ENCODE results near the gene C17orf114.

Gene C17orf114

GRCh38 chr17:4766201-4766600 is 35.9 kb downstream of the C17orf114 start:
- TF ChIP-seq, protein P1, sequence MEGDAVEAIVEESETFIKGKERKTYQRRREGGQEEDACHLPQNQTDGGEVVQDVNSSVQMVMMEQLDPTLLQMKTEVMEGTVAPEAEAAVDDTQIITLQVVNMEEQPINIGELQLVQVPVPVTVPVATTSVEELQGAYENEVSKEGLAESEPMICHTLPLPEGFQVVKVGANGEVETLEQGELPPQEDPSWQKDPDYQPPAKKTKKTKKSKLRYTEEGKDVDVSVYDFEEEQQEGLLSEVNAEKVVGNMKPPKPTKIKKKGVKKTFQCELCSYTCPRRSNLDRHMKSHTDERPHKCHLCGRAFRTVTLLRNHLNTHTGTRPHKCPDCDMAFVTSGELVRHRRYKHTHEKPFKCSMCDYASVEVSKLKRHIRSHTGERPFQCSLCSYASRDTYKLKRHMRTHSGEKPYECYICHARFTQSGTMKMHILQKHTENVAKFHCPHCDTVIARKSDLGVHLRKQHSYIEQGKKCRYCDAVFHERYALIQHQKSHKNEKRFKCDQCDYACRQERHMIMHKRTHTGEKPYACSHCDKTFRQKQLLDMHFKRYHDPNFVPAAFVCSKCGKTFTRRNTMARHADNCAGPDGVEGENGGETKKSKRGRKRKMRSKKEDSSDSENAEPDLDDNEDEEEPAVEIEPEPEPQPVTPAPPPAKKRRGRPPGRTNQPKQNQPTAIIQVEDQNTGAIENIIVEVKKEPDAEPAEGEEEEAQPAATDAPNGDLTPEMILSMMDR (IDR thresholded peaks at IDR 0.05; ENCODE audit: low read length, missing control alignments) = no peak
- no peak overlapping the region for H3K4me3 ChIP-seq (replicated peaks; ENCODE audit: low read depth, low read length)
- DNase-seq (ENCODE audit: low read depth) = no peak

DNA sequence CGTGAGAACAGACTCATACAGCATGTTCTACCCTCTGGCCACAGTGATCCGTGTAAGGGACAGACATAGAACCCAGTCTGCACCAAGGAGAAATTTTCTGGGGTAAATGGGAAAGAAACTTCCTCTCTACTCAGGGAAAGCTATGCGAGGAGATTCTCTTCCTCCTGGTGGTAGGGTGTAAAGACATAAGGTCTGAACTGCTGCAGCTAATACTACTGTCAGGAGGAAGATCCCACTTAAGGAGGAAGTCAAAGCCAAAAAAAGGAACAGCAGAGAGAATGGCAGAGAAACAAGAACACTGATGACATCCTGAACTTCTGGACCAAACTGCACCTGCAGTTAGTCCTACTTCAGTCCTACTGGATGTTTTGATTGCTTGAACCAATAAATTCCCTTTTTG is 37.5 kb downstream of the C17orf114 start:
- no peak for DNase-seq (ENCODE audit: low read depth)
- TF ChIP-seq, protein P1 (IDR thresholded peaks at IDR 0.05; ENCODE audit: low read length, missing control alignments) = no peak

GRCh38 chr17:4759776-4760236 is 42.3 kb downstream of the C17orf114 start:
- TF ChIP-seq, protein P1 (IDR thresholded peaks at IDR 0.05; ENCODE audit: low read length, missing control alignments) = no peak
- DNase-seq (ENCODE audit: low read depth) = no peak
- no peak overlapping the region for H3K4me3 ChIP-seq (replicated peaks; ENCODE audit: low read depth, low read length)

More for the DNA sequence above, 37.5 kb downstream of the C17orf114 start:
- H3K4me3 ChIP-seq (replicated peaks; ENCODE audit: low read depth, low read length) = no peak overlapping the region

- no peak for DNase-seq (ENCODE audit: low read depth)
- H3K4me3 ChIP-seq (replicated peaks; ENCODE audit: low read depth, low read length) = no peak overlapping the region
- TF ChIP-seq, protein P1 (IDR thresholded peaks at IDR 0.05; ENCODE audit: low read length, missing control alignments) = no peak
These were observed 48.7 kb downstream of the C17orf114 start for GRCh38 chr17:4753392-4753791.

- peak; percentile 73 for DNase-seq (ENCODE audit: low read depth)
These were observed 50.2 kb downstream of the C17orf114 start for GRCh38 chr17:4751932-4752331.

More at GRCh38 chr17:4751932-4752331, 50.2 kb downstream of the C17orf114 start:
- TF ChIP-seq, protein P1 (IDR thresholded peaks at IDR 0.05; ENCODE audit: low read length, missing control alignments) = no peak
- H3K4me3 ChIP-seq (replicated peaks; ENCODE audit: low read depth, low read length) = no peak overlapping the region

Data from fibroblast of pulmonary artery (primary cell).